GM18861 (cell line): ENCODE measurements around the gene CBX4.

Experiments
- ATAC-seq: cut with Tn5 transposase; IDR thresholded peaks from one replicate; pipeline ENCODE4 v1.9.1; 2021; ENCODE audit not compliant: unreplicated experiment

The CBX4 gene

DNA sequence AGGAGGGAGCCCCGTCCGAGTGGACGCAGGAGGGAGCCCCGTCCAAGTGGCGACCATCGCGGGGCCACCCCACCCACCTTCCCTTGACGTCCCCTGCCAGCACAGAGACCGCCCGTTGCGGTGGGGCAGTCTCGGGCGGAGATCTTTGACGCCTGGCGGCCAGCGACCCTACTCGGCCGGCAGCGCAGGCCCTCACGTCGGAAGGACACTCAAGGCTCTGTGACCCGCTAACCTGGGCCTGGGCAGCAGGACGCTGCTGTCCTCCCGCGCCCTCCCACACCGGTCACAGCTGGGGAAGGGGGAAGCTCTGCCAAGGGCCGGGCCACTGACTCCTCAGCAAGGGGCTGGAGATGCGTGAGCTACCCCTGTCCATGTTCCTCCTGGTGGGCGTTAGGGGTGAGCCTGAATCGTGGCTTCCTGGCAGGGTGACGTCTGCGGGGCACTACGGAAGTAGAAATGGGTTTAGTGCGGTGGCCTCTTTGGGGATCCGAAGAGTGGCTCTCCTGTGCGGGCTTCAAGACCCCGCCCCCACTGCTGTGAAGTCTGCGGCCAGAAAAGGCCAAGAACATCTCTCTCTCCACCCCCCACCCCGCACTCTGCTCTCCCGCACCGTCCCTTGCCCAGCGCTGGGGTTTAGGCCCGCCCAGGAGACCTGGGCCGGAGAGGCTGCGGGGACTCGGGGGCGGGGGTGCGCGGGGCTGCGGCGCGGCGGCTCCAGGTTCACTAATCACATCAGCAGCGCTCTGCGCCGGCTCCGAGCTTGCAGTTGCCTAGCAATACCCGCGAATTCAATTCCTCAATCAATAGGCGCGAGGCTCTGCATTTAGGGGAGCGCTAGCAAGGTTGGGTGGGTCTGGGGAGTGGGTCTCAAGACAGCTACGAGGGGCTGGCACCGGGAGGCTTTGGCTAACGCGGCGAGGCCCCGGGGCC lies 48.2 kb downstream of the CBX4 start:
- no peak for ATAC-seq

DNA sequence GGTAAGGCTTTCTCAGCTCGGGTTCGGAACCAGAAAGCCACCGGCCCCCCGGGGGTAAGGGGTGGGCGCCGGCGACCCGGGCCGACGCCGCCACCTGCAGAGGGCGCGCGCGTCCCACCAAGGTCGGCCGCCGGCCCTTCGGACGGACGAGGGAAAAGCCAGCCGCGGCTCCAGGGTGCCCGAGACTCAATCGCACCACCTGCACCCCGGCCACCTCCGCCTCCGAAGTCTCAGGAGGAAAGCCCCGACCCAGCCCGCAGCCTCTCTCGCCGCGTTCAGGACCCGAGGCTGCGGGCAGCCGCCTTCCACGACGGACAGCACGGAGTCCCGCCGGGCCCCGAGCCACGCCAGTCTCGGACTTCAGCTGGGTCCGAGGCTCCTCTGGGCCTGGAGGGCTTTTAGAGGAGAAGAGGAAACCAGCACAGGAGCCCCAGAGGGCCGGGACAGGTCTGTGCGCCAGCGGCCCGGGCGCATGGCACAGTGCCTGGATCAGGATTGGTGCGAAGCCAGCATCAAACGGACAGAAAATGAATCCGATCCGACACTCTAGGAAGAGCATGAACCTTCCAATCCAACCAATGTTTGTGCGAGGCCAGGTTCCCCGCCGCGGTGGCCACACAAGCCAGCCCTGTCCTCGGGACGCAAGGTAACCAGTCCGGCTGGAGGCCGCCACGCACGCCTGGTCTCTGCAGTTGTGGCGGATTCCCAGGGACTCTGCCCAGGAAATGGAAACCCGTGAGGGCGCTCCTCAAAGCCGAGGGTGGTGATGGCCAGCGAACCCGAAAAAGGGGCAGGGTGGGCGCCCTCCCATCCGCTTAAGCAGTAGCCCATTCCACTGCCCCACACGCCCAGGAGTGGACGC lies 49.1 kb downstream of the CBX4 start:
- ATAC-seq, result no peak

DNA sequence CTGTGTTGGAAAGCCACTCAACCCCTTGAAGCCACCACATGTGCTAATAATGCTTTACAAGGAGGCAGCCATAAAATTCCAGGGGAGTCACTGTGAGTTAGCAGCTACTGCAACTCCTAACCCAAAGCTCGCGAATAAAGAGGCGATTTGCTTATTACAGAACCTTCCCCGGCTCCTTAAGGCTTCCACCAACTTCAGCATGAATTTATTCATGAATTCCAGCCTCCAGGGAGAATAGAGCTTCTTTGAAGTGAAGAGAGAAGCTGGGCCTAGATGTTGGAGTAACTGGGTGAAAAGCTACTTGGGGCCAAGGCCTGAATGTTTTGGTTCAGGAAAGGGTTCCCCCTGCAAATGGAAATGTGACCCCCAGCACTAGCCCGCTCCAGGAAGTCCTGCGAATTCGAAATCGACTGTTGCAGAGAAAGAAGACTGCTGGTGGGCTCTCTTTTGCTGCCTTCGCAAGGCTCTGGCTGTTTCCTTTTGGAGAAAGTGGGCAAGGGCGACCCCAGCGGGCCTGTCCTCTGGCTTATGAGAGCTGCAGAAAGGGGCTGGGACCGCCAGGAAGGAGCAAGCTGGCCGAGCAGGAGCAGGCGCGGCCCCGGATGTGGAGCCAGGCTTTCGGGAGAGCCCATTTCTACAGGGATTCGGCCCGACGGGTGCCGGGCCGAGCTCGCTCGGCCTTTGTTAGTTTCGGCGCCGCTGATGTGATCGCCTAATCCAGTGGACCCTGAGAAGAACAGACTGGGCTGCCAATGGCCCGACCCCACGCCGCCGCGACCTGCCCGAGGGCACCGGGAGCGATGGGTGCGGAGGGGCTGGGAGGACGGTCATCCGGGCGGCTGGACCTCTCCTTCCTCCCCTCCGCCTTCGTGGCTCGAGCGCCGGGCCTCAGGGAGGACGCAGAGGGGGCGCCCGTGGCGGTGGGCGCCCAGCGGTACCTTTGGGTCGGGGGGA lies 50.0 kb downstream of the CBX4 start:
- ATAC-seq, result no peak

- no peak for ATAC-seq
Observed at GRCh38 chr17:79788455-79788854, 50.8 kb downstream of the CBX4 start.

DNA sequence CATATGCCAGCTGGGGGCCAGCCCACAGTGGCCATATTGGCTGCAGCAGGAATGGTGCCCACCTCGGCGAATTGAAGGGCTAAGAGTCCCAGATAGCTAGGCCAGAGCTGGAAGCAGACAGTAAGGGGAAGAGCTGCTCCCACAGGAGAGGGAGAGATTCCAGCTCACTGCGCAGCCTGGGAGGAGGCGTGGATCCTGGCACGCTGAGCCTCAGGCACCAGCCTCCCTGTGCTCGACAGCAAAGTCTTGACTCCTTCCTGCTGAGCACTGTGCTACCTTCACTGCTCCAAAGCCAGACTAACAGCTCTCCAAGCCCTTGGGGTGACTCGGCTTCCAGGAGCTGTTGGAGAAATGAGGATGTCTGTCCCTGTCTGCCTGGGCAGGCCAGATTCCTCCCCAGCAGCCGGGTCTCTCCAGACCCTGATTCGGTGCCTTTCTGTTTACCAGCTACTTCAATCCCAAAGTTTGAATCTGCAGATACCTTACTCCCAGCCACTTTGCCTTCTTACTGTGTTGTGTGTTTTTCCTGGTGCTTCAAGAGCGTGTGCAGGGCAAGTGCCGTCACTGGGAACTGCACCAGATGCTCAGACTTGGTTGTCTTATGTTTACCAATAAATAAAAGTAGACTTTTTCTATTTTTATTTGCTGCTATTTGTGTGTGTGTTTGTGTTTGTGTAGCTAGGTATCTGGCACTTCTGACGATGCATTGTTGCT lies 52.2 kb downstream of the CBX4 start:
- ATAC-seq, result no peak

DNA sequence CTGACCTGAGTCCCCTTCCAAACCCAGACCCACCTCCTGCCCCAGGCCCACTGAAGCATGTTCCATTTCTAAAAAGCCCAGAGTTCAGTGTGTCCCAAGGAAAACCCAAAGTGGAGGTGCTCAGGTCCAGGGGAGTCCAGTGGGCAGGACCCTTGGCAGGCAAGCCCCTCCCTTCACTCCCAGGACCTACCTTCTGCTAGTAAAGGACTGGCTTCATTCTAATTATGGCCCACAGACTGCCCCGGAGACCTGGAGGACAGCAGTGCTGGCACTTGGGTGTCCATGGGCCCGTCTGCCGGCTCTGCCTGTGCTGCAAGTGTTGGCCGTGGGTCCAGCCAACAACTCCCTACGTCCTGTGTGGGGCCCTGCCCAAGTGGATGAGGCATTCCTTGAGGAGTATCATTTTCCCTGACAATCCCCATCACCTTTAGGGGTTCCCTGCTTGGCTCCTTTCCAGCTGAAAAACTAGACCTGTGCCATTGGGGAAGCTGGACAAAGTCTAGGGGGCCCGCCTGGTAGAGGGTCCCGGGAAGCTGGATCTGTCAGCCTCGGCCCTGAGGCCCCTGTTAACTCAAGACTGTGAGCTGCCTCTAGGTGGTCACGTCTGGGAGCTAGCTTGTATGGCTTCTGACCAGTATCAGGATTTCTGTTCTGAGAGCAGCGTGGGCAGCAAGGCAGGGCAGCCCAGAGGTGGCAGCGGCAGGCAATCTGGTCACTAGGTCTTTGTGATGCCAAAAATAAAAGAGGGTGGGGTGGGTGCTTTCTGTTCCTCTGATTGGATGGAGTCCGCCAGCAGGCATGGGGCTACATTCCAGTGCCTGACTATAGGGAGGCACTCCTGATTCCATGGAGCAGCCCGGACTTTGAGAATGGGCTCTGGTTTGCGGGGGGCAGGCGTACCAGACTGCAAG lies 53.1 kb downstream of the CBX4 start:
- no peak for ATAC-seq

DNA sequence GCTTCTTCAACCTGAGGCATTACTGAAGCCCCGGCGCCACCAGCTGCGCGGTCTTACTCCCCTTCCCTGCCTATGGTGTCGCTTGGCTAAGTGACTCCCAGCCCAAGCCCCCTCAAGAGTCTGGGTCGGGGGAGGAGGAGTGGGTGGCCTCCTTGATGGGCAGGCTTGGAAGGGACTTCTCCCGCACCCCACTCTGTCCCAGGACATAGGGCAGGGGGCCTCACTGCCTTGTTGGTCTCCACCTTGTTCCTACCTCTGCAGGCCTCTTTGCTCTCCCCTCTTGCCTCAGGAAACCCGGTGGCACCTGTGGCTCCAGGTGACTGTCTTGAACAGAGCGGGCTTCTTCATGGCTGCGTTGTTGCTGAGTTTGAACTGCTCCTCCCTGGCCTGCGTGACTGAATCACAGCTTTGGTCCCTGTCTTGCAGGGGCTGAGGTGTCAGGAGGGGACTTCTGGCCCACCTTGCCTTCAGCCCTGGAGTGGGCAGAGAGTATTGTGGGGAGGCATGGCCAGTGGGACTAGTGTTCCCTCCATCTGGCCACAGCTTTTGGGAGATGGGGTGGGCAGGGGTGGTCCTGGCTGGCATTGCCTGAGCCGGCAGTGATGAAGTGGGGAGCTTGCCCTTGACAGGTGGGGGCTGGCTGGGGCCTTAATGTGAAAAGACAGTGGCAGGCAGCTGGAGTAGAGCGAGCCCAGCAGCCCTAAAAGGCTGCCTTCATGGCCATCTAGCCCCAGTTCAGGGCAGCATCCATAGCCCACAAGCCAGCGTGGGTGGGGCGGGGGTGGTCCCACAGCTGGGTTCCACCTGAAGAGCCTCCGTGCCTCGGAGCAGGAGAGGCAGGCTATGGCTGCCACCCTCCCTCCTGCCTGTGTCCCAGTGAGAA lies 54.0 kb downstream of the CBX4 start:
- ATAC-seq, result no peak

GRCh38 chr17:79784353-79785016 lies 54.8 kb downstream of the CBX4 start:
- ATAC-seq, result no peak

DNA sequence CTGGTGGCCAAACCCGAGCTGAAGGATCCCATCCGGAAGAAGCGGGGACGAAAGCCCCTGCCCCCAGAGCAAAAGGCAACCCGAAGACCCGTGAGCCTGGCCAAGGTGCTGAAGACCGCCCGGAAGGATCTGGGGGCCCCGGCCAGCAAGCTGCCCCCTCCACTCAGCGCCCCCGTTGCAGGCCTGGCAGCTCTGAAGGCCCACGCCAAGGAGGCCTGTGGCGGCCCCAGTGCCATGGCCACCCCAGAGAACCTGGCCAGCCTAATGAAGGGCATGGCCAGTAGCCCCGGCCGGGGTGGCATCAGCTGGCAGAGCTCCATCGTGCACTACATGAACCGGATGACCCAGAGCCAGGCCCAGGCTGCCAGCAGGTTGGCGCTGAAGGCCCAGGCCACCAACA lies 55.3 kb downstream of the CBX4 start:
- ATAC-seq, result no peak
